ENCODE results near the gene ELK4. TPM values are rescaled to one million over a fixed set of nuclear protein-coding genes. Genes with fewer than 3 reads are reported as not detected.

The ELK4 gene
- total and polyA plus RNA-seq, 2 of the 8 experiments (the other 6 are each of a cell fraction or from before 2014, with no cell fraction given): 2.9 to 26.3 TPM

DNA sequence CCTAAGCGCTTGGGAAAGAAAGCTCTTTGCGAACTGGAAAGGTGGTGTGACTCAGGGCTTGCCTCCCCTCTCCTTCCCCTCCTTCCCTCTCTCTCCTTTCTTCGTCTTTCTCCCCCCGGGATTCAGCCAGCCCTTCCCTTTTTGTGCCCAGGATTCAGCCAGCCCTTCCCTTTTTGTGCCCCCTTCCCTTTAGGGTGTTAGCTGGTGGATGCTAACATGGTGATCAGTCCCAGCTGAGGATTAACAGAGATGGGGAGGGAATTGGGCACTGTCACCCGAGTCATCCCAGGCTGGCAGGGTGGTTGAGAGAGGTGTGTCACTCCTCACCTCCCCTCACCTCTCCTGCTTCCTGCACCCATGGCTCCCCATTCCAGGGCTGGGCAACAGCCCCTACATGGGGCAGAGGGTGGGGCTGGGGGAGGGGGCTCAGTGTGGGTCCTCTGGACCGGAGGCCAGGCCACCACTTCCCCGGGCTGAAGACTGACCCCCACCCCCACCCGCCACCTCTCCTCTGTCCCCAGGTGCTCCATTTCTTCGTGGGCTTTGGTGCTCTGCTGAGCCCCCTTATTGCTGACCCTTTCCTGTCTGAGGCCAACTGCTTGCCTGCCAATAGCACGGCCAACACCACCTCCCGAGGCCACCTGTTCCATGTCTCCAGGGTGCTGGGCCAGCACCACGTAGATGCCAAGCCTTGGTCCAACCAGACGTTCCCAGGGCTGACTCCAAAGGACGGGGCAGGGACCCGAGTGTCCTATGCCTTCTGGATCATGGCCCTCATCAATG lies 51.5 kb downstream of the ELK4 start (continued):
- no peak for TF ChIP-seq SRF (IDR thresholded peaks at IDR 0.05; ENCODE audit: low read depth, low read length)
- no peak for TF ChIP-seq GTF2F1 (IDR thresholded peaks at IDR 0.05; ENCODE audit: borderline replicate concordance, low read depth, low read length)
- no peak for TF ChIP-seq EZH2 (IDR thresholded peaks at IDR 0.05; ENCODE audit: low read depth, low read length, severe bottlenecking)
- TF ChIP-seq HDAC6 (IDR thresholded peaks at IDR 0.05; ENCODE audit: low read depth, low read length): no peak
- no peak for TF ChIP-seq CBX5 (IDR thresholded peaks at IDR 0.05; ENCODE audit: low read depth, low read length)
